ENCODE measurements around the gene ZC3H7A.

ZC3H7A gene

GRCh38 chr16:11716336-11716735 lies 80.7 kb downstream of the ZC3H7A start:
- no peak overlapping the region for H3K27ac Mint-ChIP-seq
- peaks cover 4% of the 10 kb centered on the region for H3K27me3 Mint-ChIP-seq (ENCODE audit: low read depth, poor library complexity)
- no peak for DNase-seq
- no peak for TF ChIP-seq CTCF (IDR thresholded peaks at IDR 0.05)
- H3K4me3 Mint-ChIP-seq, result no peak overlapping the region
- H3K36me3 Mint-ChIP-seq (ENCODE audit: low read depth), result peaks cover 48% of the 10 kb centered on the region
- H3K4me1 Mint-ChIP-seq, result no peaks in the 10 kb centered on the region
- H3K9me3 Mint-ChIP-seq, result no peaks in the 10 kb centered on the region

GRCh38 chr16:11715246-11715947 lies 81.7 kb downstream of the ZC3H7A start:
- no peak overlapping the region for H3K27ac Mint-ChIP-seq
- no peak for TF ChIP-seq CTCF (IDR thresholded peaks at IDR 0.05)
- H3K4me3 Mint-ChIP-seq, result no peak overlapping the region
- H3K27me3 Mint-ChIP-seq (ENCODE audit: low read depth, poor library complexity), result peaks cover 4% of the 10 kb centered on the region
- DNase-seq, result no peak
- no peaks in the 10 kb centered on the region for H3K9me3 Mint-ChIP-seq
- H3K4me1 Mint-ChIP-seq, result peaks cover 1% of the 10 kb centered on the region
- H3K36me3 Mint-ChIP-seq (ENCODE audit: low read depth), result peaks cover 46% of the 10 kb centered on the region

GRCh38 chr16:11712122-11712521 lies 84.9 kb downstream of the ZC3H7A start:
- Mint-ChIP-seq H3K27ac (no peak overlapping the region), H3K36me3 (ENCODE audit: low read depth) (peaks cover 59% of the 10 kb centered on the region), H3K4me3 (no peak overlapping the region), H3K27me3 (ENCODE audit: low read depth, poor library complexity) (no peaks in the 10 kb centered on the region), H3K9me3 (no peaks in the 10 kb centered on the region), H3K4me1 (peaks cover 8% of the 10 kb centered on the region)
- no peak for TF ChIP-seq CTCF (IDR thresholded peaks at IDR 0.05)
- no peak for DNase-seq

- Mint-ChIP-seq H3K36me3 (ENCODE audit: low read depth) (peaks cover 59% of the 10 kb centered on the region), H3K27ac (no peak overlapping the region), H3K9me3 (no peaks in the 10 kb centered on the region), H3K4me3 (no peak overlapping the region), H3K4me1 (peaks cover 8% of the 10 kb centered on the region), H3K27me3 (ENCODE audit: low read depth, poor library complexity) (no peaks in the 10 kb centered on the region)
- no peak for DNase-seq
- TF ChIP-seq CTCF (IDR thresholded peaks at IDR 0.05), result no peak
These were observed 85.4 kb downstream of the ZC3H7A start for GRCh38 chr16:11711662-11712061.

GRCh38 chr16:11708421-11708820 lies 88.6 kb downstream of the ZC3H7A start:
- Mint-ChIP-seq H3K36me3 (ENCODE audit: low read depth) (peaks cover 52% of the 10 kb centered on the region), H3K9me3 (no peaks in the 10 kb centered on the region), H3K27ac (no peak overlapping the region), H3K4me3 (no peak overlapping the region), H3K4me1 (peaks cover 13% of the 10 kb centered on the region), H3K27me3 (ENCODE audit: low read depth, poor library complexity) (no peaks in the 10 kb centered on the region)
- TF ChIP-seq CTCF (IDR thresholded peaks at IDR 0.05), result no peak
- DNase-seq, result no peak

GRCh38 chr16:11707679-11708197 lies 89.3 kb downstream of the ZC3H7A start:
- H3K4me3 Mint-ChIP-seq, result no peak overlapping the region
- no peaks in the 10 kb centered on the region for H3K9me3 Mint-ChIP-seq
- H3K27me3 Mint-ChIP-seq (ENCODE audit: low read depth, poor library complexity), result no peaks in the 10 kb centered on the region
- TF ChIP-seq CTCF (IDR thresholded peaks at IDR 0.05), result no peak
- no peak for DNase-seq
- H3K27ac Mint-ChIP-seq, result no peak overlapping the region
- H3K36me3 Mint-ChIP-seq (ENCODE audit: low read depth), result peaks cover 58% of the 10 kb centered on the region
- peaks cover 13% of the 10 kb centered on the region for H3K4me1 Mint-ChIP-seq

Data from nephron progenitor cell (in vitro differentiated cells).